Measurements from ENCODE around the gene LAMA5. TPM values are rescaled to one million over a fixed set of nuclear protein-coding genes. Genes with fewer than 3 reads are reported as not detected.

LAMA5 gene
- total RNA-seq, 2 experiments from 2014 or later: 0.81 to 1.5 TPM

GRCh38 chr20:62269871-62270270, 97.2 kb downstream of the LAMA5 start:
- Mint-ChIP-seq H3K36me3 (ENCODE audit: low read depth) (peaks cover 6% of the 10 kb centered on the region), H3K9me3 (peaks cover 2% of the 10 kb centered on the region), H3K27ac (no peak overlapping the region), H3K4me3 (no peak overlapping the region), H3K27me3 (ENCODE audit: low read depth) (no peaks in the 10 kb centered on the region), H3K4me1 (ENCODE audit: low read depth) (no peaks in the 10 kb centered on the region)
- CTCF ChIA-PET: no interaction called here
- intact Hi-C loops (cut with micrococcal nuclease): no loop called here
- no peak for DNase-seq

DNA sequence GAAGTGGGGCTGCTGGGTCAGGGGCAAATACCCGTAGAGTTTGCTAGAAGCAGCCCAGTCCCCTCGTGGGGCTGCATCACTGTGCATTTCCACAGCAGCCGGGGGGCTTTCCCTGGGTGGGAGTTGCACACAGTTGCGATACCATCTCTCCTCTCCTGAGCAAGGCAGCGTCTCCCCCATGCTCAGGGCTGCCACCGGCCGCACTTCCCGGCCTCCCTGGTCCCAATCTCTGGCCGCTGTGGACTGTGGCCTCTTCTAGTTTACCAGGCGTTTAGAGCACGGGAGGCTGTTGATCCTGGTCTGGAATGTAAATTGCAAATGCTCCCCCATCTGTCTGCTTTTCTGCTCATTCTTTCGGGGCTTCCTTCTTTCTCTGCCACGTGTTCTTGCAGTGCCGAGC, 97.7 kb downstream of the LAMA5 start:
- CTCF ChIA-PET: interaction anchor here (0.6 kb wide), 1 partner anchor 14 kb away, joined by 3 read pairs; no protein-coding TSS in a partner anchor
- no peaks in the 10 kb centered on the region for H3K27me3 Mint-ChIP-seq (ENCODE audit: low read depth)
- peaks cover 9% of the 10 kb centered on the region for H3K36me3 Mint-ChIP-seq (ENCODE audit: low read depth)
- H3K4me3 Mint-ChIP-seq: no peak overlapping the region
- DNase-seq: no peak
- peaks cover 2% of the 10 kb centered on the region for H3K9me3 Mint-ChIP-seq
- intact Hi-C loops (cut with micrococcal nuclease): no loop called here
- H3K27ac Mint-ChIP-seq: no peak overlapping the region
- H3K4me1 Mint-ChIP-seq (ENCODE audit: low read depth): no peaks in the 10 kb centered on the region

GRCh38 chr20:62268228-62268900, 98.7 kb downstream of the LAMA5 start:
- intact Hi-C loops (cut with micrococcal nuclease): no loop called here
- H3K36me3 Mint-ChIP-seq (ENCODE audit: low read depth): peaks cover 9% of the 10 kb centered on the region
- H3K27me3 Mint-ChIP-seq (ENCODE audit: low read depth): no peaks in the 10 kb centered on the region
- no peak overlapping the region for H3K4me3 Mint-ChIP-seq
- CTCF ChIA-PET: no interaction called here
- peaks cover 2% of the 10 kb centered on the region for H3K9me3 Mint-ChIP-seq
- DNase-seq: no peak
- H3K4me1 Mint-ChIP-seq (ENCODE audit: low read depth): no peaks in the 10 kb centered on the region
- H3K27ac Mint-ChIP-seq: no peak overlapping the region

- no peaks in the 10 kb centered on the region for H3K27me3 Mint-ChIP-seq (ENCODE audit: low read depth)
- H3K27ac Mint-ChIP-seq: no peak overlapping the region
- no peaks in the 10 kb centered on the region for H3K4me1 Mint-ChIP-seq (ENCODE audit: low read depth)
- no peak for DNase-seq
- H3K36me3 Mint-ChIP-seq (ENCODE audit: low read depth): peaks cover 9% of the 10 kb centered on the region
- H3K4me3 Mint-ChIP-seq: no peak overlapping the region
- H3K9me3 Mint-ChIP-seq: peaks cover 2% of the 10 kb centered on the region
- CTCF ChIA-PET: no interaction called here
- intact Hi-C loops (cut with micrococcal nuclease): no loop called here
Observed at GRCh38 chr20:62267543-62267942, 99.6 kb downstream of the LAMA5 start.

DNA sequence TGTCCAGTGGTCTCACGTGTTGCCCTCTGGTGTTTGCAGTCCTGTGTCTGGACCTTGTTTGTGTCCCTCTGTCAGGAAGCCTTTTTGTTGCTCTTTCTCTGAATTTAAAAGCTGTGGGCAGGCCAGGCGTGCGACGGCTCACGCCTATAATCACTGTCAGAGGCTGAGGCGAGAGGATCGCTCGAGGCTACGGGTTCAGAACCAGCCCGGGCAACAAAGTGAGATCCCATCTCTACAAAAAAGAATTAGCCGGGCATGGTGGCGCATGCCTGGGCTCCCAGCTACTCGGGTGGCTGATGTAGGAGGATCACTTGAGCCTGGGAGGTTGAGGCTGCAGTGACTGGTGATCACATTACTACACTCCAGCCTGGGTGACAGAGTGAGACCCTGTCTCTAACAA, 100.3 kb downstream of the LAMA5 start:
- peaks cover 9% of the 10 kb centered on the region for H3K36me3 Mint-ChIP-seq (ENCODE audit: low read depth)
- CTCF ChIA-PET: no interaction called here
- no peak overlapping the region for H3K27ac Mint-ChIP-seq
- H3K27me3 Mint-ChIP-seq (ENCODE audit: low read depth): no peaks in the 10 kb centered on the region
- H3K4me3 Mint-ChIP-seq: no peak overlapping the region
- intact Hi-C loops (cut with micrococcal nuclease): no loop called here
- no peaks in the 10 kb centered on the region for H3K4me1 Mint-ChIP-seq (ENCODE audit: low read depth)
- DNase-seq: no peak
- peaks cover 2% of the 10 kb centered on the region for H3K9me3 Mint-ChIP-seq

GRCh38 chr20:62266340-62266739, 100.8 kb downstream of the LAMA5 start:
- peaks cover 2% of the 10 kb centered on the region for H3K9me3 Mint-ChIP-seq
- peaks cover 9% of the 10 kb centered on the region for H3K36me3 Mint-ChIP-seq (ENCODE audit: low read depth)
- DNase-seq: no peak
- H3K4me3 Mint-ChIP-seq: no peak overlapping the region
- H3K27me3 Mint-ChIP-seq (ENCODE audit: low read depth): no peaks in the 10 kb centered on the region
- H3K27ac Mint-ChIP-seq: no peak overlapping the region
- H3K4me1 Mint-ChIP-seq (ENCODE audit: low read depth): no peaks in the 10 kb centered on the region
- CTCF ChIA-PET: no interaction called here
- intact Hi-C loops (cut with micrococcal nuclease): no loop called here

DNA sequence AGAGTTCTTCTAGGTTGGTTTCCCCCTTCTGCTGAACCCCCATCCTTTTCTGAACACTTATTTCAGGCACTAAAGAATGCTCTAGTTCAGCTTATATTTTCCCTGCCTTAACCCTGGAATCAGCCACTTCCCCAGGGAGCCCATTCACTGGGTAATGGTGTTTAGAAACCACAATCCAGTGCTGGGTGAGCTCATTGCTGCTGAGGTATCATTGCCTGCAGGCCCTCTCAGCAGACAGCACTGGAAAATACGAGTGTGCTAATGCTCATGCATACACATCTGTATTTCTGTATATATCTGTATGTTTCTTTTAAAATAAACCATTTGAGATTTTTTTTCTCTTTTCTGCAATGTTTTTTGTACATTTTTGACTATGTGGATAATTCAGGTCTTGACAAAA, 101.7 kb downstream of the LAMA5 start:
- no peak for DNase-seq
- Mint-ChIP-seq H3K4me1 (ENCODE audit: low read depth) (no peaks in the 10 kb centered on the region), H3K36me3 (ENCODE audit: low read depth) (peaks cover 9% of the 10 kb centered on the region), H3K27ac (no peak overlapping the region), H3K4me3 (no peak overlapping the region), H3K9me3 (peaks cover 2% of the 10 kb centered on the region), H3K27me3 (ENCODE audit: low read depth) (no peaks in the 10 kb centered on the region)
- CTCF ChIA-PET: interaction anchor here (0.6 kb wide), 1 partner anchor 400 kb away, joined by 3 read pairs; no protein-coding TSS in a partner anchor
- intact Hi-C loops (cut with micrococcal nuclease): no loop called here

DNA sequence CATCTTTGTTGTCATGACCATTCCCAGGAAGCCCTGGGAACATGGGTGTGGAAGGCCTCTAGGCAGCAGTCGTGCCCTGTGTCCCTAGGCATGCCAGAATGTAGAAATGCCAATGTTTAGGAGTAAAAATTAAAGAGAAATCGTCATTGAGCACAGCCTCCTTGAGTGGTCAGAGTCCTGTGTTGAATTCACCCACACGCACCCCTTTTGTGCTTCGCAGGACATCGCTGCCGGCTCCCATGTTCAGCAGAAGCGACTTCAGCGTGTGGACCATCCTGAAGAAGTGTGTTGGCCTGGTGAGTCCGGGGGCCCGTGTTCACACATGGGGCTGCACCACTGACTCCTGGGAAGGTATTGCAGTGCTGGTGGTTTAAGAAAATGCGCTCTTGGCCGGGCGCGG, 103.7 kb downstream of the LAMA5 start:
- Mint-ChIP-seq H3K4me3 (no peak overlapping the region), H3K9me3 (peaks cover 2% of the 10 kb centered on the region), H3K4me1 (ENCODE audit: low read depth) (no peaks in the 10 kb centered on the region), H3K27me3 (ENCODE audit: low read depth) (no peaks in the 10 kb centered on the region), H3K36me3 (ENCODE audit: low read depth) (peaks cover 9% of the 10 kb centered on the region), H3K27ac (no peak overlapping the region)
- CTCF ChIA-PET: no interaction called here
- intact Hi-C loops (cut with micrococcal nuclease): no loop called here
- no peak for DNase-seq

- Mint-ChIP-seq H3K36me3 (ENCODE audit: low read depth) (peaks cover 9% of the 10 kb centered on the region), H3K4me3 (no peak overlapping the region), H3K27me3 (ENCODE audit: low read depth) (no peaks in the 10 kb centered on the region), H3K9me3 (peaks cover 2% of the 10 kb centered on the region), H3K4me1 (ENCODE audit: low read depth) (no peaks in the 10 kb centered on the region), H3K27ac (no peak overlapping the region)
- intact Hi-C loops (cut with micrococcal nuclease): no loop called here
- DNase-seq: no peak
- CTCF ChIA-PET: interaction anchor here (0.6 kb wide), 1 partner anchor 251 kb away, joined by 4 read pairs; no protein-coding TSS in a partner anchor
Observed at GRCh38 chr20:62262064-62262463, 105.0 kb downstream of the LAMA5 start.

- H3K4me1 Mint-ChIP-seq (ENCODE audit: low read depth): no peaks in the 10 kb centered on the region
- no peaks in the 10 kb centered on the region for H3K27me3 Mint-ChIP-seq (ENCODE audit: low read depth)
- DNase-seq: no peak
- intact Hi-C loops (cut with micrococcal nuclease): no loop called here
- no peak overlapping the region for H3K4me3 Mint-ChIP-seq
- H3K27ac Mint-ChIP-seq: no peak overlapping the region
- CTCF ChIA-PET: no interaction called here
- no peaks in the 10 kb centered on the region for H3K9me3 Mint-ChIP-seq
- H3K36me3 Mint-ChIP-seq (ENCODE audit: low read depth): no peaks in the 10 kb centered on the region
Observed at GRCh38 chr20:62259294-62259565, 107.9 kb downstream of the LAMA5 start.

Small RNA genes lying within 50 kb of the gene (microRNA-seq; reads per million reads assigned to microRNA genes)
- not detected for gene MIR4758 (ENCODE audit: borderline microRNAs expressed, borderline replicate concordance)

Other genes starting within 250 kb of the LAMA5 start
- 10 to 100 TPM; 29.6 to 33.3 TPM for gene LSM14B, start 244.8 kb downstream of the LAMA5 start, total RNA-seq
- 100 to 1,000 TPM; 287 to 288 TPM for gene PSMA7, start 223.9 kb downstream of the LAMA5 start, total RNA-seq
- 10 to 100 TPM; 14.5 to 18.0 TPM for gene SS18L1, start 223.5 kb downstream of the LAMA5 start, total RNA-seq
- 10 to 100 TPM; 34.3 to 36.4 TPM for gene MTG2, start 184.3 kb downstream of the LAMA5 start, total RNA-seq
- gene HRH3, start 147.0 kb downstream of the LAMA5 start, total RNA-seq: not detected
- 10 to 100 TPM; 23.6 to 24.7 TPM for gene OSBPL2, start 128.8 kb downstream of the LAMA5 start, total RNA-seq
- 10 to 100 TPM; 77.4 to 81.5 TPM for gene ADRM1, start 64.3 kb downstream of the LAMA5 start, total RNA-seq
- 1,000 to 10,000 TPM; 2,995 to 3,072 TPM for gene RPS21, start 19.8 kb upstream of the LAMA5 start, total RNA-seq
- 1 to 10 TPM; 3.6 to 5.1 TPM for gene CABLES2, start 40.0 kb upstream of the LAMA5 start, total RNA-seq
- gene RBBP8NL, start 60.2 kb upstream of the LAMA5 start, total RNA-seq: not detected
- not detected for gene GATA5, start 108.7 kb upstream of the LAMA5 start, total RNA-seq